KOPT-K1 (cell line): ENCODE results near the gene CACNA1C.

Source experiments
- H3K27ac ChIP-seq: fragments of 200-600 bp; sonication (generic); 2 replicates; pipeline ENCODE4 v1.5.1; 2016; ENCODE audit warnings: antibody characterized with exemption, mild to moderate bottlenecking, low read depth, low read length; ENCODE audit not compliant: poor library complexity, severe bottlenecking
- H3K36me3 ChIP-seq: fragments of 200-600 bp; sonication (generic); 2 replicates; pipeline ENCODE4 v1.5.1; 2017; ENCODE audit warnings: antibody characterized with exemption, mild to moderate bottlenecking, low read length, moderate library complexity; ENCODE audit not compliant: insufficient read depth
- H3K9me3 ChIP-seq: fragments of 200-600 bp; sonication (generic); 2 replicates; pipeline ENCODE4 v1.5.1; 2017; ENCODE audit warnings: antibody characterized with exemption, low read length, mild to moderate bottlenecking; ENCODE audit not compliant: insufficient read depth, poor library complexity, severe bottlenecking

The CACNA1C gene

GRCh38 chr12:2523844-2524243 lies 471.1 kb downstream of the CACNA1C start:
- Histone ChIP-seq H3K27ac (no peak overlapping the region), H3K36me3 (no peaks in the 10 kb centered on the region), H3K9me3 (no peaks in the 10 kb centered on the region)

- Histone ChIP-seq H3K27ac (no peak overlapping the region), H3K36me3 (no peaks in the 10 kb centered on the region), H3K9me3 (no peaks in the 10 kb centered on the region)
These were observed 473.6 kb downstream of the CACNA1C start for GRCh38 chr12:2526371-2526770.

- Histone ChIP-seq H3K9me3 (no peaks in the 10 kb centered on the region), H3K27ac (no peak overlapping the region), H3K36me3 (no peaks in the 10 kb centered on the region)
These were observed 475.2 kb downstream of the CACNA1C start for GRCh38 chr12:2528001-2528400.

- no peak overlapping the region for H3K27ac ChIP-seq
- H3K36me3 ChIP-seq: no peaks in the 10 kb centered on the region
- no peaks in the 10 kb centered on the region for H3K9me3 ChIP-seq
These were observed 477.0 kb downstream of the CACNA1C start for GRCh38 chr12:2529807-2530206.

GRCh38 chr12:2531371-2531770 lies 478.6 kb downstream of the CACNA1C start:
- no peak overlapping the region for H3K27ac ChIP-seq
- no peaks in the 10 kb centered on the region for H3K36me3 ChIP-seq

GRCh38 chr12:2533036-2533435 lies 480.2 kb downstream of the CACNA1C start:
- Histone ChIP-seq H3K27ac (no peak overlapping the region), H3K36me3 (no peaks in the 10 kb centered on the region), H3K9me3 (no peaks in the 10 kb centered on the region)

More at GRCh38 chr12:2531371-2531770, 478.6 kb downstream of the CACNA1C start:
- H3K9me3 ChIP-seq: no peaks in the 10 kb centered on the region

GRCh38 chr12:2535583-2536204 lies 482.9 kb downstream of the CACNA1C start:
- Histone ChIP-seq H3K36me3 (no peaks in the 10 kb centered on the region), H3K27ac (no peak overlapping the region), H3K9me3 (no peaks in the 10 kb centered on the region)

GRCh38 chr12:2536724-2537123 lies 483.9 kb downstream of the CACNA1C start:
- Histone ChIP-seq H3K9me3 (no peaks in the 10 kb centered on the region), H3K27ac (no peak overlapping the region), H3K36me3 (no peaks in the 10 kb centered on the region)

GRCh38 chr12:2537868-2538541 lies 485.2 kb downstream of the CACNA1C start:
- no peaks in the 10 kb centered on the region for H3K36me3 ChIP-seq
- H3K9me3 ChIP-seq: no peaks in the 10 kb centered on the region
- no peak overlapping the region for H3K27ac ChIP-seq

- H3K9me3 ChIP-seq: no peaks in the 10 kb centered on the region
- H3K27ac ChIP-seq: no peak overlapping the region
- no peaks in the 10 kb centered on the region for H3K36me3 ChIP-seq
These were observed 487.2 kb downstream of the CACNA1C start for GRCh38 chr12:2539938-2540337.

- no peaks in the 10 kb centered on the region for H3K9me3 ChIP-seq
- no peak overlapping the region for H3K27ac ChIP-seq
- no peaks in the 10 kb centered on the region for H3K36me3 ChIP-seq
These were observed 487.8 kb downstream of the CACNA1C start for GRCh38 chr12:2540535-2540941.

- H3K36me3 ChIP-seq: no peaks in the 10 kb centered on the region
- H3K9me3 ChIP-seq: no peaks in the 10 kb centered on the region
- no peak overlapping the region for H3K27ac ChIP-seq
These were observed 488.9 kb downstream of the CACNA1C start for GRCh38 chr12:2541631-2542204.

GRCh38 chr12:2543801-2544200 lies 491.0 kb downstream of the CACNA1C start:
- no peak overlapping the region for H3K27ac ChIP-seq
- H3K9me3 ChIP-seq: no peaks in the 10 kb centered on the region
- H3K36me3 ChIP-seq: no peaks in the 10 kb centered on the region

- no peaks in the 10 kb centered on the region for H3K9me3 ChIP-seq
- H3K27ac ChIP-seq: no peak overlapping the region
- H3K36me3 ChIP-seq: no peaks in the 10 kb centered on the region
These were observed 491.4 kb downstream of the CACNA1C start for GRCh38 chr12:2544230-2544629.

- Histone ChIP-seq H3K36me3 (no peaks in the 10 kb centered on the region), H3K9me3 (no peaks in the 10 kb centered on the region), H3K27ac (no peak overlapping the region)
These were observed 494.7 kb downstream of the CACNA1C start for GRCh38 chr12:2547273-2548044.
